Left ventricle myocardium inferior (tissue), 1 donor: Measurements from ENCODE around the gene PARVB. TPM values are rescaled to one million over a fixed set of nuclear protein-coding genes. Genes with fewer than 3 reads are reported as not detected.

Experiments
- DNase-seq: peaks from one replicate; pipeline ENCODE4 v3.0.0-alpha.2; 2020
- H3K27ac ChIP-seq: fragments of 200-600 bp; replicated peaks from 2 replicates; pipeline ENCODE4 v1.8.0; 2021
- H3K27me3 ChIP-seq: fragments of 200-600 bp; 2 replicates; pipeline ENCODE4 v1.8.0; 2021; ENCODE audit warnings: low read depth
- H3K36me3 ChIP-seq: fragments of 200-600 bp; 2 replicates; pipeline ENCODE4 v1.8.0; 2021
- H3K4me1 ChIP-seq: fragments of 200-600 bp; 2 replicates; pipeline ENCODE4 v1.8.0; 2021
- H3K4me3 ChIP-seq: fragments of 200-600 bp; 2 replicates; pipeline ENCODE4 v1.8.0; 2021; ENCODE audit warnings: mild to moderate bottlenecking, moderate library complexity
- H3K9me3 ChIP-seq: fragments of 200-600 bp; replicated peaks from 2 replicates; pipeline ENCODE4 v1.8.0; 2021
- CTCF ChIP-seq: fragments of 200-600 bp; IDR thresholded peaks from 2 replicates; pipeline ENCODE4 v1.8.0; 2021; ENCODE audit warnings: antibody characterized with exemption, mild to moderate bottlenecking, borderline replicate concordance
- intact Hi-C: fragments of 100-400 bp; cut with micrococcal nuclease; formaldehyde crosslinking; loops from one replicate; pipeline ENCODE4 v1.11.0; 2022
- total RNA-seq: library from RNA; stranded (reverse); fragmentation: NEBNext Ultra II Directional; extraction: Animal tissue kit (Norgen Biotek cat#: 25700); gene quantifications from one replicate; pipeline ENCODE4 v1.2.1, GENCODE V29; 2021
- donor health status: DM: no; HTN: yes; CAD: no; lungs with severe emphysema.

Gene PARVB
- total RNA-seq, 1 donor from 2014 or later = 155 TPM

- no peaks in the 10 kb centered on the region for H3K27me3 ChIP-seq
- no peak for TF ChIP-seq CTCF
- H3K36me3 ChIP-seq = peaks cover 41% of the 10 kb centered on the region
- H3K9me3 ChIP-seq = no peaks in the 10 kb centered on the region
- peaks cover 40% of the 10 kb centered on the region for H3K4me1 ChIP-seq
- DNase-seq = no peak
- intact Hi-C loops = no loop called here
- peak overlapping the region; percentile 88 for H3K27ac ChIP-seq
- H3K4me3 ChIP-seq = no peak overlapping the region
Measured at GRCh38 chr22:44146088-44146861, 122.2 kb downstream of the PARVB start.

GRCh38 chr22:44147008-44147645 is 123.0 kb downstream of the PARVB start:
- Histone ChIP-seq H3K9me3 (no peaks in the 10 kb centered on the region), H3K4me3 (no peak overlapping the region), H3K27ac (no peak overlapping the region), H3K27me3 (no peaks in the 10 kb centered on the region), H3K4me1 (peaks cover 40% of the 10 kb centered on the region), H3K36me3 (peaks cover 43% of the 10 kb centered on the region)
- no peak for TF ChIP-seq CTCF
- no peak for DNase-seq
- intact Hi-C loops = no loop called here

- no peak overlapping the region for H3K27ac ChIP-seq
- H3K9me3 ChIP-seq = no peaks in the 10 kb centered on the region
- peaks cover 33% of the 10 kb centered on the region for H3K4me1 ChIP-seq
- no peaks in the 10 kb centered on the region for H3K27me3 ChIP-seq
- TF ChIP-seq CTCF = no peak
- no peak overlapping the region for H3K4me3 ChIP-seq
- intact Hi-C loops = no loop called here
- no peak for DNase-seq
- H3K36me3 ChIP-seq = peaks cover 48% of the 10 kb centered on the region
Measured at GRCh38 chr22:44147821-44148574, 123.9 kb downstream of the PARVB start.

- Histone ChIP-seq H3K9me3 (no peaks in the 10 kb centered on the region), H3K27ac (no peak overlapping the region), H3K27me3 (no peaks in the 10 kb centered on the region), H3K4me1 (no peaks in the 10 kb centered on the region), H3K4me3 (no peak overlapping the region), H3K36me3 (peaks cover 64% of the 10 kb centered on the region)
- no peak for TF ChIP-seq CTCF
- no peak for DNase-seq
- intact Hi-C loops = no loop called here
Measured at GRCh38 chr22:44151676-44152075, 127.6 kb downstream of the PARVB start.

GRCh38 chr22:44153710-44154109 is 129.6 kb downstream of the PARVB start:
- H3K4me1 ChIP-seq = no peaks in the 10 kb centered on the region
- H3K27me3 ChIP-seq = no peaks in the 10 kb centered on the region
- intact Hi-C loops = no loop called here
- peaks cover 70% of the 10 kb centered on the region for H3K36me3 ChIP-seq
- no peak for DNase-seq
- TF ChIP-seq CTCF = no peak
- H3K4me3 ChIP-seq = no peak overlapping the region
- no peak overlapping the region for H3K27ac ChIP-seq
- H3K9me3 ChIP-seq = no peaks in the 10 kb centered on the region
